ENCODE data around the gene CCR2.
"Not testable (repeated sequence)": the region's sequence is repeated elsewhere in the genome, so short reads cannot be mapped to it uniquely, and the experiment has no call there.

Gene CCR2

GRCh38 chr3:46353647-46354410 is at the start of gene CCR2:
CCR2 (plus strand) TSS chr3:46354111; CDS start chr3:46357528, 3,417 bp downstream.
- Histone ChIP-seq H3K4me3 (peak within 1 kb of the TSS in 3 of 7 experiments; percentile 2 to 25 (median 3)), H3K27ac (peak within 1 kb of the TSS in 9 of 21 experiments; percentile 8 to 83 (median 59))

DNA sequence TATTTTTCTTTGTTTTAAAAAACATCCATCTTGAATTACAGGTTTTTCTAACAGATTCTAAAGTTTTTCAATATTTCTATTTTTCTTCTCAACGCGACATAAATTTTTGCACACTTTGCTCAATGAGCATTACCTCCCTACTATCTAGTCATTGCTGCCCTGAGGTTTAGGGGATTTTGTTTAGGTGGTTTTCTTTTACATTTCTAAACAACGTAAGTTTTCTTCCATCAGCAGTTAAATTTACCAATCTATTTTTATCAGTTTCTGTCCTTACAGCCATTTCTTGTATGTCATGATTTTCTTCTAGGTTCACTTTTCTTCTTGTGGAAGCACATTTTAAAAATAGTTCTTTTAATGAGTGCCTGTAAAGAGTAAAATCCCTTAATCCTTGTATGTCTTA is 49.2 kb upstream of the CCR2 start:
- Histone ChIP-seq H3K27ac (no peak overlapping the region), H3K4me3 (no peak overlapping the region)

GRCh38 chr3:46312991-46313390 is 40.9 kb upstream of the CCR2 start:
- Histone ChIP-seq H3K27ac (peak overlapping the region in 11 of 21 experiments; percentile 16 to 78 (median 30)), H3K4me3 (no peak overlapping the region)

- H3K27ac ChIP-seq, result peak overlapping the region in 1 of 21 experiments; percentile 14
Observed at GRCh38 chr3:46314517-46314916, 39.4 kb upstream of the CCR2 start.

GRCh38 chr3:46316206-46316605 is 37.7 kb upstream of the CCR2 start:
- peak overlapping the region in 2 of 21 experiments; percentile 34 to 43 for H3K27ac ChIP-seq
- H3K4me3 ChIP-seq, result no peak overlapping the region

More at GRCh38 chr3:46314517-46314916, 39.4 kb upstream of the CCR2 start:
- H3K4me3 ChIP-seq, result no peak overlapping the region

- no peak overlapping the region for H3K4me3 ChIP-seq
- H3K27ac ChIP-seq, result no peak overlapping the region
Observed at GRCh38 chr3:46318207-46318927, 35.5 kb upstream of the CCR2 start.

GRCh38 chr3:46321461-46322104 is 32.3 kb upstream of the CCR2 start:
- Histone ChIP-seq H3K27ac (peak overlapping the region in 3 of 21 experiments; percentile 34 to 55 (median 53)), H3K4me3 (no peak overlapping the region)

DNA sequence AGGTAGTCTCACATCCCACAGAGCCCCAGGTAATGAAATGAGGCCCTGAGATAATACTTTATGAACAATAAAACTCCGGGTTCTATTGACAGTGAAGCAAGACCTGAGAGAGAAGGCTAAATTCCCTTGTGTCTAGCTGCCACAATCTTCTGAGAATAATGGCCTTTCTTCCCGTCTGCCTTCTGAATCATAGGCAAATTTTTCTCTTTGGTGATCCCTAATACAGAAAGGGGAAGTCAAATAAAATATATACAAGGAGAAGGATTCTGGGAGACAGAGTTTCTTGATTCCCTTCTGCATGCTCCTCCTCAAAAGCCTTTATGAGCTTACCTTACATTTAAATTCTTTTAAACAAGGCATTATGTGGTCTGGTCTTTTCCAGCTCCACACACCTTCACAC is 29.9 kb upstream of the CCR2 start:
- Histone ChIP-seq H3K27ac (peak overlapping the region in 2 of 21 experiments; percentile 4 to 14), H3K4me3 (no peak overlapping the region)

DNA sequence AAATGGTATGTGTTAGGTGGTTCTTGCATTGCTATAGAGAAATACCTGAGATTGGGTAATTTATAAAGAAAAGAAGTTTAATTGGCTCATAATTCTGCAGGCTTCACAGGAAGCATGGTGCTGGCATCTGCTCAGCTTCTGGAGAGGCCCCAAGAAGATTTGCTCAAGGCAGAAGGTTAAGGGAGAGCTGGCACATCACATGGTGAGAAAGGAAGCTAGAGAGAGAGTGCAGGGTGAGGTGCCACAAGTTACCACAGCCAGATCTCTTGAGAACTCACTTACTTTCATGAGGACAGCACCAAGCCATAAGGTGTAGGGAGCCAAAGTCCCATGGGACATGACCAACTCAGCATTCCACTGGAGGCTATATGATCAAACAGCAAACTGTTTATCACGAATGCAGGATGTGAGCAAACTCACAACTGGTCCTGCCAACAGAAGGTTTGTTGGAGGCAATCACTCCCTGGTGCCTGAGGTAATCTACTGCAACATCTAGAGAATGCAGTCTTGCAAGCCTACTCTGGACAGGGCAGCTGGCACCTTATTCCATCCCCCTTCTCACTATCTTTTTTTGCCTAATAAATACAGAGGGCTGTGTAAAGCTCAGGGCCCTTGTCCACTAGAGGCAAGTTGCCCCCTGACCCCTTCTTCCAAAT is 28.1 kb upstream of the CCR2 start:
- Histone ChIP-seq H3K27ac (peak overlapping the region in 1 of 21 experiments; percentile 14), H3K4me3 (no peak overlapping the region)

DNA sequence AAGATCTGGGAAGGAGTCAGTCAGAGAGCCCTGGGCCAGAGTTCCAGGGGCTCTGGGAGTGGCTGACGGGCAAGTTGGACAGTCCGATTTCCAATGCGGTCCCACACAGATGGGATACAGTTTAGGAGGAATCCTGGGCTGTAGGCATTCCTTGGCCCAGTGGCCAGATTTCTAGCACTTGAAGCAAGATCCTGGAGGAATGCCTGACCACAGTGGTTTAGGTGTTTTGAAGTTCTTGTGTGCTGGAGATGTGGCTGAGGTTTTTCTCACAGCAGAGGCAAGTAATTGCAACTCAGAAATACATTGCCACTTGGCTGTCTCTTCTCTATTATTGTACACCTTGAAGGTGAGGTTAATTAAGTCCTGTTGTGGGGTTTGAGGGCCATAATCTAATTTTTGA is 23.2 kb upstream of the CCR2 start:
- H3K4me3 ChIP-seq, result not testable (repeated sequence)
- peak overlapping the region in 1 of 21 experiments; percentile 59 for H3K27ac ChIP-seq

- no peak overlapping the region for H3K4me3 ChIP-seq
Observed at GRCh38 chr3:46334741-46335478, 19.0 kb upstream of the CCR2 start.

DNA sequence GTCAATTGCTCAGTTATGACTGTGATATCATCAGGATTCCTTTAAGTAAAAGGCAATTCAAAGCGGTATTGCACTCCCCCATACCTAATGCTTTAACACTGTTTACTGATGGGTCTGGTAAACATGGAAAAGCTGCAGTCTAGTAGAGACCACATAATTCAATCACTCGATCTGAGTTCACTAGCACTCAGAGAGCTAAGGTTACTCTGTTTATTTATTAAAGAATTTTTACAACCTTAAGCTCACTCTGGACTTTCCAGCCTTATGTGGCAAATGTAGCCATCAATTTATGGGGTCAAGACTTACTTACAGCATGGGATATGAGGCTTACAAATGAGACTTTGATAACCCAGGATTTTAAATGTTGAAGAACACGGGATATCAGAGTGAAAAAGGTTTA is 18.4 kb upstream of the CCR2 start:
- H3K4me3 ChIP-seq, result no peak overlapping the region

More at GRCh38 chr3:46334741-46335478, 19.0 kb upstream of the CCR2 start:
- peak overlapping the region in 1 of 21 experiments; percentile 79 for H3K27ac ChIP-seq

DNA sequence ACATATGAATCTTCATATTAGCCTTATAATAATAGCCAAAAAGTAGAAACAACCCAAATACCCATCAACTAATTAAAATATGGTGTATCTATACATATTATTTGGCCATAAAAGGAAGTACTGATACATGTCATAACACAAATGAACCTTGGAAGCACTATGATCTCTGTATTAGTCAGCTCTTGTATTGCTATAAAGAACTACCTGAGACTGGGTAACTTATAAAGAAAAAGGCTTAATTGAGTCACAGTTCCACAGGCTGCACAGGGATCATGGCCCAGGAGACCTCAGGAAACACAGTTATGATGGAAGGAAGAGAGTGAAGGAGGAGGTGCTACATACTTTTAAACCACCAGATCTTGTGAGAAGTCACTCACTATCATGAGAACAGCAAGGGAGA is 16.0 kb upstream of the CCR2 start:
- Histone ChIP-seq H3K27ac (no peak overlapping the region), H3K4me3 (no peak overlapping the region)

More for the DNA sequence above, 18.4 kb upstream of the CCR2 start:
- peak overlapping the region in 1 of 21 experiments; percentile 79 for H3K27ac ChIP-seq

DNA sequence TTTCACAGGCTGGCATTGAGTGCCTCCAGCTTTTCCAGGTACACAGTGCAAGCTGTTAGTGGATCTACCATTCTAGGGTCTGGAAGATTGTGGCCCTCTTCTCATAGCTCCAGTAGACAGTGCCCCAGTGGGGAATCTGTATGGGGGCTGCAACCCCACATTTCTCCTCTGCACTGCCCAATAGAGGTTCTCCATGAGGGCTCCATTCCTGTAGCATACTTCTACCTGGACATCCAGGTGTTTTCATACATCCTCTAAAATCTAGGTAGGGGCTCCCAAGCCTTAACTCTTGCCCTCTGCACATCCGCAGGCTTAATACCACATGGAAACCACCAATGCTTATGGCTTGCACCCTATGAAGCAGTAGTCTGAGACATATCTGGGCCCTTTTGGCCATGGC is 15.1 kb upstream of the CCR2 start:
- no peak overlapping the region for H3K4me3 ChIP-seq
- no peak overlapping the region for H3K27ac ChIP-seq

DNA sequence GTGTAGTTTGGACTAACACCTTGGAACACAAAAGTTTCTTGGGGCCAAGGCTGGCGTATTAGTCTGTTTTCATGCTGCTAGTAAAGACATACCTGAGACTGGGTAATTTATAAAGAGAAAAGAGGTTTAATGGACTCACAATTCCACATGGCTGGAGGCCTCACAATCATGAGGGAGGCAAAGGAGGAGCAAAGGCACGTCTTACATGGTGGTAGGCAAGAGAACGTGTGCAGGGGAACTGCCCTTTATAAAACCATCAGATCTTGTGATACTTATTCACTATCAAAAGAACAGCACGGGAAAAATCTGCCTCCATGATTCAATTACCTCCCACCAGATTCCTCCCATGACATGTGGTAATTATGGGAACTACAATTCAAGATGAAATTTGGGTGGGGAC is 9.4 kb upstream of the CCR2 start:
- no peak overlapping the region for H3K27ac ChIP-seq
- no peak overlapping the region for H3K4me3 ChIP-seq

DNA sequence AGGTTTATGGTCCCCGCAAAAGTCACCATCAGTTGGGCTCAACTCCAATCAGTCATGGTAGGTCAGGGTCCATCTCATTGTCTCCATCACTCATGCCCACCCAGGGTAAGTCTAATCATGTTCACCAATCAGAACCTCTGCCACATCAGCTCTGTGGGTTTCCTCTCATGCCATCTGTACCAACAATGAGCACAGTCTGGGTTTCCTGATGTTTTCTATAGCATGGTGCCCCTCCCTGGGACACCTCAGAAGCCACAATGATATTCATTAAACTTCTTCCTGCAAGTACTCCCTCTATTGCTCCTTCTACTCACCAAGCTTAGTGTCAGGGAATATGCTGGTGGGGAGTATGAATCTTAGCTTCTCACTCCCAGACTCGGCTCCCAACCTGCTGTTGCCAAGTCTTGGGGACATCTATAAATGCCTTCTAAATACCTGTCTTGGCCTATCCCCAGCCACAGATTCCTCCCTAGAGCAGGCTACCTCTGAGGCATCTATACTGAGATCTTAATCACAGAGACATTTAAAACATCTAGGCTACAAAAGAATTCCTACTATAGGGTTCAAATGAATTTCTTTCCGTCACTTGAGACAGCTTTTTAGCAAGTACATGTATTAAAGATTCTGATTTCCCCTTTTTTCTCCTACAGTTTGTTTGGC is 5.0 kb upstream of the CCR2 start:
- Histone ChIP-seq H3K4me3 (no peak overlapping the region), H3K27ac (peak overlapping the region in 3 of 21 experiments; percentile 18 to 70 (median 55))

- Histone ChIP-seq H3K27ac (peak overlapping the region in 4 of 21 experiments; percentile 7 to 70 (median 42)), H3K4me3 (no peak overlapping the region)
Observed at GRCh38 chr3:46349484-46350261, 4.2 kb upstream of the CCR2 start.

- Histone ChIP-seq H3K27ac (peak overlapping the region in 3 of 21 experiments; percentile 30 to 70 (median 55)), H3K4me3 (no peak overlapping the region)
Observed at GRCh38 chr3:46350262-46350565, 3.7 kb upstream of the CCR2 start.
